ENCODE measurements around the gene ARL6IP4.

The ARL6IP4 gene

GRCh38 chr12:122974892-122975789, 5.3 kb upstream of the ARL6IP4 start, which contains the start of gene OGFOD2:
Gene OGFOD2, plus strand, starts transcription at chr12:122975244. Its CDS starts 8 bp downstream, at chr12:122975252.
- H3K4me3 ChIP-seq (replicated peaks; ENCODE audit: low read depth, low read length) = peak within 1 kb of the TSS; percentile 75
- H3K36me3 ChIP-seq (ENCODE audit: control insufficient read depth, insufficient read depth, low read length) = peaks cover 6% of the 10 kb centered on the region; the same call in 1 of the 2 replicates
- H3K27me3 ChIP-seq (replicated peaks; ENCODE audit: control insufficient read depth, insufficient read depth, low read length) = no peaks in the 10 kb centered on the region
- peak; percentile 95 for DNase-seq (ENCODE audit: extremely low read depth, insufficient read length)
- no peak for TF ChIP-seq CTCF (IDR thresholded peaks at IDR 0.05; ENCODE audit: insufficient read depth, low read length, poor library complexity, severe bottlenecking)

GRCh38 chr12:122975790-122976647, 4.5 kb upstream of the ARL6IP4 start:
- DNase-seq (ENCODE audit: extremely low read depth, insufficient read length) = no peak

DNA sequence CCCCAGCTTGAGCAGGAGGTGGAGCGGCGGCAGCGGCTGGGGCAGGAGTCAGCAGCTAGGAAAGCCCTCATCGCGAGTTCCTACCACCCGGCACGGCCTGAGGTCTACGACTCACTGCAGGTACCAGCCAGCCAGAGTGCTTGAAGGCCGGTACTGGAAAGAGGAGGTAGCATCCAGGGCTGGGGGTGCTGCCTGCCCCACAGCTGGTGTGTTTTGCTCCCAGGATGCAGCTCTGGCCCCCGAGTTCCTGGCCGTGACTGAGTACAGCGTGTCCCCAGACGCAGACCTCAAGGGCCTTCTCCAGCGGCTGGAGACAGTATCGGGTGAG, 3.9 kb upstream of the ARL6IP4 start:
- Histone ChIP-seq H3K4me3 (replicated peaks; ENCODE audit: low read depth, low read length) (no peak overlapping the region), H3K27me3 (replicated peaks; ENCODE audit: control insufficient read depth, insufficient read depth, low read length) (no peaks in the 10 kb centered on the region), H3K36me3 (ENCODE audit: control insufficient read depth, insufficient read depth, low read length) (peaks cover 6% of the 10 kb centered on the region; the same call in 1 of the 2 replicates)
- no peak for DNase-seq (ENCODE audit: extremely low read depth, insufficient read length)
- no peak for TF ChIP-seq CTCF (IDR thresholded peaks at IDR 0.05; ENCODE audit: insufficient read depth, low read length, poor library complexity, severe bottlenecking)

More at GRCh38 chr12:122975790-122976647, 4.5 kb upstream of the ARL6IP4 start:
- Histone ChIP-seq H3K4me3 (replicated peaks; ENCODE audit: low read depth, low read length) (peak overlapping the region; percentile 75), H3K36me3 (ENCODE audit: control insufficient read depth, insufficient read depth, low read length) (peaks cover 6% of the 10 kb centered on the region; the same call in 1 of the 2 replicates), H3K27me3 (replicated peaks; ENCODE audit: control insufficient read depth, insufficient read depth, low read length) (no peaks in the 10 kb centered on the region)
- no peak for TF ChIP-seq CTCF (IDR thresholded peaks at IDR 0.05; ENCODE audit: insufficient read depth, low read length, poor library complexity, severe bottlenecking)

- no peak for TF ChIP-seq CTCF (IDR thresholded peaks at IDR 0.05; ENCODE audit: insufficient read depth, low read length, poor library complexity, severe bottlenecking)
- H3K36me3 ChIP-seq (ENCODE audit: control insufficient read depth, insufficient read depth, low read length) = peaks cover 7% of the 10 kb centered on the region
- no peak overlapping the region for H3K4me3 ChIP-seq (replicated peaks; ENCODE audit: low read depth, low read length)
- no peaks in the 10 kb centered on the region for H3K27me3 ChIP-seq (replicated peaks; ENCODE audit: control insufficient read depth, insufficient read depth, low read length)
- no peak for DNase-seq (ENCODE audit: extremely low read depth, insufficient read length)
Measured at GRCh38 chr12:122977153-122977552, 3.3 kb upstream of the ARL6IP4 start.

GRCh38 chr12:122977655-122978392, 2.7 kb upstream of the ARL6IP4 start:
- Histone ChIP-seq H3K27me3 (replicated peaks; ENCODE audit: control insufficient read depth, insufficient read depth, low read length) (no peaks in the 10 kb centered on the region), H3K36me3 (ENCODE audit: control insufficient read depth, insufficient read depth, low read length) (peaks cover 10% of the 10 kb centered on the region), H3K4me3 (replicated peaks; ENCODE audit: low read depth, low read length) (no peak overlapping the region)
- TF ChIP-seq CTCF (IDR thresholded peaks at IDR 0.05; ENCODE audit: insufficient read depth, low read length, poor library complexity, severe bottlenecking) = no peak
- DNase-seq (ENCODE audit: extremely low read depth, insufficient read length) = no peak

Data from GM06990 (cell line).